MCF 10A (cell line): ENCODE measurements around the gene SHQ1. TPM values are rescaled to one million over a fixed set of nuclear protein-coding genes. Genes with fewer than 3 reads are reported as not detected.

Experiments used
- BruUV-seq: library from RNA; stranded (reverse); fragments of 400-500 nt; replicated peaks from 2 replicates; lab custom pipeline; 2021; lab: Mats Ljungman, UMichigan
- CTCF ChIA-PET: fragments of 300-600 bp; sonication (Branson Sonifier 250); formaldehyde crosslinking; extraction: SDS; loops from one replicate; lab custom pipeline; 2021; ENCODE audit warnings: antibody characterized with exemption, inconsistent platforms; lab: Yijun Ruan, JAX
- POLR2A ChIA-PET: fragments of 300-600, 350-650 bp; sonication (Branson Sonifier 250); formaldehyde crosslinking; extraction: SDS; loops from one replicate; lab custom pipeline; 2020; ENCODE audit warnings: antibody characterized with exemption, inconsistent platforms; lab: Yijun Ruan, JAX
- DNase-seq: peaks from one replicate; pipeline ENCODE4 v3.0.0-alpha.2; 2018; ENCODE audit not compliant: unreplicated experiment
- H3K27ac Mint-ChIP-seq: one replicate; pipeline ENCODE4 v1.8.0; 2022; ENCODE audit warnings: mild to moderate bottlenecking, low read depth, mixed read lengths; ENCODE audit not compliant: unreplicated experiment
- H3K27me3 Mint-ChIP-seq: one replicate; pipeline ENCODE4 v1.8.0; 2022; ENCODE audit warnings: mixed read lengths; ENCODE audit not compliant: insufficient read depth, unreplicated experiment
- H3K36me3 Mint-ChIP-seq: one replicate; pipeline ENCODE4 v1.8.0; 2022; ENCODE audit warnings: mild to moderate bottlenecking, moderate library complexity, mixed read lengths; ENCODE audit not compliant: insufficient read depth, unreplicated experiment
- H3K4me1 Mint-ChIP-seq: one replicate; pipeline ENCODE4 v1.8.0; 2022; ENCODE audit warnings: mixed read lengths; ENCODE audit not compliant: insufficient read depth, unreplicated experiment
- H3K4me3 Mint-ChIP-seq: one replicate; pipeline ENCODE4 v1.8.0; 2022; ENCODE audit warnings: mild to moderate bottlenecking, moderate library complexity, mixed read lengths; ENCODE audit not compliant: unreplicated experiment
- H3K9me3 Mint-ChIP-seq: one replicate; pipeline ENCODE4 v1.8.0; 2022; ENCODE audit warnings: mixed read lengths; ENCODE audit not compliant: unreplicated experiment
- intact Hi-C: fragments of 100-400 bp; cut with micrococcal nuclease; formaldehyde crosslinking; loops from 2 replicates; pipeline ENCODE4 v1.14.1; 2022
- total RNA-seq: library from RNA; stranded (reverse); gene quantifications from 2 replicates; pipeline ENCODE4 v1.2.3, GENCODE V29; 2022
- TF ChIP-seq, protein P1 (sequence below): fragments of 200-600 bp; IDR thresholded peaks from one replicate; pipeline ENCODE4 v1.8.0; 2022; ENCODE audit warnings: antibody characterized with exemption, mild to moderate bottlenecking; ENCODE audit not compliant: unreplicated experiment

Gene SHQ1
- total RNA-seq, 1 experiment from 2014 or later, result 17.4 TPM

DNA sequence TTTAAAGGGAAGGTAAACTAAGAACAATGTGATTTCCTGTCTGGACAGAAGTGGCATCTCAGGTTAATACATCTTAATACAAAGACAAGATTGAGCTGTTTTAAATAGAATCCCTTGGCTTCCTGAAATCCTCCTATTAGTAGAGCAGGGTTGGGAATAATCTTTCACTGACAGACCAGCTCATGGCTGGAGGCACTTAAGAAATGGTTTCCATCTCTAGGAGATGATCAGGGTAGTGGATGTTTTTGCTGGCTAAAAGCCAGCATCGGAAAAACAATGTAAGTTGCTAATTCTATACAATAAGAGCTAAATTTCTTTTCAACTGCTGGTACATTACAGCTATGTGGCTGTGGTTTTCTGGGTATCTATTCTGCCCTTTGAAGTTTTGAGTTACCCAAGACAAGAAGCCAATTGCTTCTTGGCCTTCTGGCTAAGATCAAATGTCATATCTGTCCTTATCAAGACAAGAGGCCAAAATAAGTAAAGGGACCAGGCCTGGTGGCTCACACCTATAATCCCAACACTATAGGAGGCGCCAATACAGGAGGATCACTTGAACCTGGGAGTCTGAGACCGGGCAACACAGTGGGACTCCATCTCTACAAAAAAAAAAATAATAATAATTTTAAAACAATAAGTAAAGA lies 49.6 kb downstream of the SHQ1 start:
- H3K9me3 Mint-ChIP-seq, result no peaks in the 10 kb centered on the region
- BruUV-seq, result no TSS peak
- TF ChIP-seq, protein P1, sequence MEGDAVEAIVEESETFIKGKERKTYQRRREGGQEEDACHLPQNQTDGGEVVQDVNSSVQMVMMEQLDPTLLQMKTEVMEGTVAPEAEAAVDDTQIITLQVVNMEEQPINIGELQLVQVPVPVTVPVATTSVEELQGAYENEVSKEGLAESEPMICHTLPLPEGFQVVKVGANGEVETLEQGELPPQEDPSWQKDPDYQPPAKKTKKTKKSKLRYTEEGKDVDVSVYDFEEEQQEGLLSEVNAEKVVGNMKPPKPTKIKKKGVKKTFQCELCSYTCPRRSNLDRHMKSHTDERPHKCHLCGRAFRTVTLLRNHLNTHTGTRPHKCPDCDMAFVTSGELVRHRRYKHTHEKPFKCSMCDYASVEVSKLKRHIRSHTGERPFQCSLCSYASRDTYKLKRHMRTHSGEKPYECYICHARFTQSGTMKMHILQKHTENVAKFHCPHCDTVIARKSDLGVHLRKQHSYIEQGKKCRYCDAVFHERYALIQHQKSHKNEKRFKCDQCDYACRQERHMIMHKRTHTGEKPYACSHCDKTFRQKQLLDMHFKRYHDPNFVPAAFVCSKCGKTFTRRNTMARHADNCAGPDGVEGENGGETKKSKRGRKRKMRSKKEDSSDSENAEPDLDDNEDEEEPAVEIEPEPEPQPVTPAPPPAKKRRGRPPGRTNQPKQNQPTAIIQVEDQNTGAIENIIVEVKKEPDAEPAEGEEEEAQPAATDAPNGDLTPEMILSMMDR, result no peak
- CTCF ChIA-PET, result interaction anchor here (0.6 to 1.9 kb wide), 6 partner anchors 8 to 939 kb away, joined by 3 to 6 read pairs (median 3); no protein-coding TSS in a partner anchor
- no peaks in the 10 kb centered on the region for H3K4me1 Mint-ChIP-seq
- no peak overlapping the region for H3K4me3 Mint-ChIP-seq
- no peaks in the 10 kb centered on the region for H3K27me3 Mint-ChIP-seq
- DNase-seq, result no peak
- POLR2A ChIA-PET, result interaction anchor here (0.6 to 1.0 kb wide), 3 partner anchors 21 to 40 kb away, joined by 3 read pairs; no protein-coding TSS in a partner anchor
- no peak overlapping the region for H3K27ac Mint-ChIP-seq
- intact Hi-C loops, result no loop called here
- peaks cover 5% of the 10 kb centered on the region for H3K36me3 Mint-ChIP-seq

DNA sequence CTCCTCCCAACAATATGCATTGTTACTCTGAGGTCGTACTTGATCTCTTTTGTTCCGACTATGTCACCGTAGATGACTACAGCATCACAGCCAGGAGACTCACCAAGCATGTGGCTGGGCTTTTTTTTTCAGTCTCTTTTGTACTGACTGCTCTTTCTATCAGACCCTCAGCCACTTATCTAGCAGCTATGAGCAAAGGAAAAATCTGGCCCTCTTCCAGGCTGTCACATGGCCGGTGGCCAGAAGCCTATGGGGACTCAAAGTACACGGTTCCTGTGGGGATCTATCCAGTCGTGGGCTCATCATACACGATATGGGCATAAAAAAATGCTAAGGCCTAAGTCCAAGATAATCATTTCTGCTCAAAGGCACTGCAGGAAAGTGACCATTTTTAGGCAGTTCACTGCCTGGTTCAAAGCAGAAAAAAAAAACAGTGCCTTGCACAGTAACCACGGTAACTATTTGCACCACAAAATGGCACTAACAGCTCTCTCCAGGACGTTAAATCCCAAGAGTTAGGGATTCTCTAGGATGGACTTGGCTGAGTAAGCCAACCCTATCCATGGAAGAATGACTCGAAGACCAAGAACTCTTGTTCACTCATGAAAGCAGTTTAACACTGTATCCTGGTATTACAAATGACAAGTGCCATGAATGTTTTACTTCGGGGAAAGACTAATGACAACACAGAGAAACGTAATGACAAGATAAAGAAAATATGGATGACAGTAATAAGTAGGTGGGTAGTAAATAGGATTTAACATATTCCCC lies 50.3 kb downstream of the SHQ1 start:
- Mint-ChIP-seq H3K9me3 (no peaks in the 10 kb centered on the region), H3K4me1 (no peaks in the 10 kb centered on the region), H3K27me3 (no peaks in the 10 kb centered on the region), H3K27ac (no peak overlapping the region), H3K4me3 (no peak overlapping the region), H3K36me3 (peaks cover 6% of the 10 kb centered on the region)
- TF ChIP-seq, protein P1, result no peak
- CTCF ChIA-PET, result interaction anchor here (0.6 to 1.9 kb wide), 6 partner anchors 9 to 939 kb away, joined by 3 to 5 read pairs (median 3); no protein-coding TSS in a partner anchor
- intact Hi-C loops, result no loop called here
- POLR2A ChIA-PET, result interaction anchor here (1.0 kb wide), 1 partner anchor 41 kb away, joined by 3 read pairs; no protein-coding TSS in a partner anchor
- BruUV-seq, result no TSS peak
- no peak for DNase-seq

DNA sequence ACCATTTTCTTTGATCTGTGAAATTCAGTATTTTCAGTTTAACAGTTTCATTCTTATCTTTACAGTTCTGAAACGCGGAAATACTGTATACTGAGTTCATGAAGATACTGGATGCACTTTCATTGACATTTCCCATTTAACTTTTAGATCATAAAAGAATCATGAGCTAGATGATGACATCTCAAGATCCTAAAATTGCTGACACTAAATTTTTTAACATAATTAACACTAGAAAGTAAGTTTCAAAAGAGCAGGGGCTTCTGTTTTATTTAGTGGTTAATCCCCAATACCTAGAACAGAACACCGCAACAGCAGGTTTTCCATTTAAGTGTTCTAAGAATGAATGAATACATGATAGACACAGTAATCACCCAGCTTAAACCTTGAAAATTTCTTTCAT lies 54.2 kb downstream of the SHQ1 start:
- Mint-ChIP-seq H3K27me3 (no peaks in the 10 kb centered on the region), H3K36me3 (peaks cover 25% of the 10 kb centered on the region), H3K4me3 (no peak overlapping the region), H3K4me1 (no peaks in the 10 kb centered on the region), H3K9me3 (no peaks in the 10 kb centered on the region), H3K27ac (no peak overlapping the region)
- BruUV-seq, result no TSS peak
- ChIA-PET POLR2A (interaction anchor here (0.6 to 1.0 kb wide), 3 partner anchors 9 to 748 kb away, joined by 3 read pairs; no protein-coding TSS in a partner anchor), CTCF (interaction anchor here (1.0 to 1.4 kb wide), 3 partner anchors 9 to 128 kb away, joined by 3 to 5 read pairs (median 3); no protein-coding TSS in a partner anchor)
- intact Hi-C loops, result no loop called here
- TF ChIP-seq, protein P1, result no peak
- DNase-seq, result no peak

DNA sequence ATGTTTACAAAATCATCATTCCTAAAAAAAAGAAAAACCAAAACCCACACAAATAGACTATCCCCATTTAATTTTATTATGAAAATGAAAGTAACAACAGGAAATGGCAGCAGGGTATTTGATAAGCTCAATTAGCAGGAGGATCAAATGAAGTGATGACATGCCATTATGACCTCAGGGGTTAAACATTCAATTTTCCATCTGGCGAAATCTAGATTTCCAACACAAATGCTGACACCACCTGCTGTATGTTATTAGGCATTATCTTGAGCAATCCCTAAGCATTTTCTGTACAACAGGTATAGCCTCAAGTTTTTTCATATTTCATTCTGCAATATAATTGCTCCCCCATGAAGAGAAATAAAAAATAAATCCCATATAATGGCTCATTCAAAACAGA lies 57.1 kb downstream of the SHQ1 start:
- H3K4me1 Mint-ChIP-seq, result no peaks in the 10 kb centered on the region
- H3K27ac Mint-ChIP-seq, result no peak overlapping the region
- TF ChIP-seq, protein P1, result no peak
- no peaks in the 10 kb centered on the region for H3K27me3 Mint-ChIP-seq
- intact Hi-C loops, result no loop called here
- POLR2A ChIA-PET, result interaction anchor here (0.7 to 0.8 kb wide), 2 partner anchors 36 to 308 kb away, joined by 3 to 4 read pairs; no protein-coding TSS in a partner anchor
- CTCF ChIA-PET, result interaction anchor here (0.7 to 3.3 kb wide), 4 partner anchors 18 to 258 kb away, joined by 3 to 30 read pairs (median 5); no protein-coding TSS in a partner anchor
- peaks cover 21% of the 10 kb centered on the region for H3K36me3 Mint-ChIP-seq
- H3K9me3 Mint-ChIP-seq, result no peaks in the 10 kb centered on the region
- peak; percentile 13 for DNase-seq
- no peak overlapping the region for H3K4me3 Mint-ChIP-seq
- no TSS peak for BruUV-seq
